Measurements from ENCODE around the gene DPP7. TPM values are rescaled to one million over a fixed set of nuclear protein-coding genes. Genes with fewer than 3 reads are reported as not detected.

DPP7 gene
- total RNA-seq, 4 donors from 2014 or later = 41.1 to 109 (median 62.4) TPM

GRCh38 chr9:137147793-137148160 lies 33.2 kb upstream of the DPP7 start:
- TF ChIP-seq CTCF (IDR thresholded peaks at IDR 0.05) (no peak), POLR2A (IDR thresholded peaks at IDR 0.05) (no peak)
- peaks cover 0 to 64% (median 0%) of the 10 kb centered on the region in 4 donors for H3K27me3 ChIP-seq
- no peak for DNase-seq
- no peak overlapping the region for H3K4me3 ChIP-seq
- no peaks in the 10 kb centered on the region for H3K36me3 ChIP-seq
- WGBS, 2 donors = 29% methylated on average over 15 of the region's 24 CpGs; no CpG with 5 or more reads in 1 of the 2 donors
- peaks cover 0 to 8% (median 0%) of the 10 kb centered on the region in 3 donors for H3K9me3 ChIP-seq
- intact Hi-C loops (cut with DNase I) = no loop called here
- H3K4me1 ChIP-seq = no peaks in the 10 kb centered on the region
- H3K27ac ChIP-seq = no peak overlapping the region

- DNase-seq = no peak
- no peaks in the 10 kb centered on the region for H3K36me3 ChIP-seq
- H3K4me1 ChIP-seq = no peaks in the 10 kb centered on the region
- H3K27me3 ChIP-seq = peaks cover 0 to 69% (median 0%) of the 10 kb centered on the region in 4 donors
- intact Hi-C loops (cut with DNase I) = no loop called here
- no peak overlapping the region for H3K27ac ChIP-seq
- TF ChIP-seq POLR2A (IDR thresholded peaks at IDR 0.05) = no peak
- no peak for TF ChIP-seq CTCF (IDR thresholded peaks at IDR 0.05)
- H3K9me3 ChIP-seq = peaks cover 0 to 8% (median 0%) of the 10 kb centered on the region in 3 donors
- no peak overlapping the region for H3K4me3 ChIP-seq
- 76 to 81% methylated on average over 3 to 17 of the region's 26 CpGs for WGBS, 2 donors
These were observed 32.7 kb upstream of the DPP7 start for GRCh38 chr9:137147091-137147792.

- Histone ChIP-seq H3K27ac (no peak overlapping the region), H3K9me3 (peaks cover 0 to 8% (median 0%) of the 10 kb centered on the region in 3 donors), H3K27me3 (peaks cover 0 to 77% (median 0%) of the 10 kb centered on the region in 4 donors), H3K4me3 (no peak overlapping the region), H3K36me3 (no peaks in the 10 kb centered on the region), H3K4me1 (no peaks in the 10 kb centered on the region)
- no CpG with 5 or more reads among the region's 9 CpGs for WGBS, 2 donors
- DNase-seq = no peak
- intact Hi-C loops (cut with DNase I) = no loop called here
- no peak for TF ChIP-seq POLR2A (IDR thresholded peaks at IDR 0.05)
- TF ChIP-seq CTCF (IDR thresholded peaks at IDR 0.05) = no peak
These were observed 32.0 kb upstream of the DPP7 start for GRCh38 chr9:137146527-137146918.

- H3K4me3 ChIP-seq = no peak overlapping the region
- H3K4me1 ChIP-seq = no peaks in the 10 kb centered on the region
- DNase-seq = no peak
- peaks cover 0 to 5% (median 0%) of the 10 kb centered on the region in 3 donors for H3K9me3 ChIP-seq
- intact Hi-C loops (cut with DNase I) = no loop called here
- WGBS, 2 donors = 58 to 62% methylated on average over 12 to 14 of the region's 49 CpGs
- TF ChIP-seq CTCF (IDR thresholded peaks at IDR 0.05) = no peak
- no peak for TF ChIP-seq POLR2A (IDR thresholded peaks at IDR 0.05)
- no peak overlapping the region for H3K27ac ChIP-seq
- peaks cover 0 to 83% (median 0%) of the 10 kb centered on the region in 4 donors for H3K27me3 ChIP-seq
- no peaks in the 10 kb centered on the region for H3K36me3 ChIP-seq
These were observed 31.4 kb upstream of the DPP7 start for GRCh38 chr9:137145731-137146526.

GRCh38 chr9:137143459-137143858 lies 28.9 kb upstream of the DPP7 start:
- TF ChIP-seq POLR2A (IDR thresholded peaks at IDR 0.05) = no peak
- TF ChIP-seq CTCF (IDR thresholded peaks at IDR 0.05) = no peak
- H3K4me3 ChIP-seq = no peak overlapping the region
- no peak for DNase-seq
- H3K27me3 ChIP-seq = peaks cover 0 to 94% (median 14%) of the 10 kb centered on the region in 4 donors
- WGBS, 2 donors = 20 to 37% methylated on average over 2 of the region's 4 CpGs
- peaks cover 0 to 11% (median 8%) of the 10 kb centered on the region in 3 donors for H3K4me1 ChIP-seq
- intact Hi-C loops (cut with DNase I) = no loop called here
- H3K27ac ChIP-seq = no peak overlapping the region
- H3K9me3 ChIP-seq = no peaks in the 10 kb centered on the region
- H3K36me3 ChIP-seq = no peaks in the 10 kb centered on the region
